GM12801 (cell line): ENCODE data around the gene ABCG4.

ENCODE experiments used
- TF ChIP-seq, protein P1 (sequence below): IDR thresholded peaks from one replicate; pipeline ENCODE4 v1.5.1; 2011; ENCODE audit warnings: control low read depth; ENCODE audit not compliant: insufficient read length; ENCODE audit errors: extremely low read depth

Gene ABCG4

GRCh38 chr11:119210050-119210449 lies 61.2 kb downstream of the ABCG4 start:
- TF ChIP-seq, protein P1, sequence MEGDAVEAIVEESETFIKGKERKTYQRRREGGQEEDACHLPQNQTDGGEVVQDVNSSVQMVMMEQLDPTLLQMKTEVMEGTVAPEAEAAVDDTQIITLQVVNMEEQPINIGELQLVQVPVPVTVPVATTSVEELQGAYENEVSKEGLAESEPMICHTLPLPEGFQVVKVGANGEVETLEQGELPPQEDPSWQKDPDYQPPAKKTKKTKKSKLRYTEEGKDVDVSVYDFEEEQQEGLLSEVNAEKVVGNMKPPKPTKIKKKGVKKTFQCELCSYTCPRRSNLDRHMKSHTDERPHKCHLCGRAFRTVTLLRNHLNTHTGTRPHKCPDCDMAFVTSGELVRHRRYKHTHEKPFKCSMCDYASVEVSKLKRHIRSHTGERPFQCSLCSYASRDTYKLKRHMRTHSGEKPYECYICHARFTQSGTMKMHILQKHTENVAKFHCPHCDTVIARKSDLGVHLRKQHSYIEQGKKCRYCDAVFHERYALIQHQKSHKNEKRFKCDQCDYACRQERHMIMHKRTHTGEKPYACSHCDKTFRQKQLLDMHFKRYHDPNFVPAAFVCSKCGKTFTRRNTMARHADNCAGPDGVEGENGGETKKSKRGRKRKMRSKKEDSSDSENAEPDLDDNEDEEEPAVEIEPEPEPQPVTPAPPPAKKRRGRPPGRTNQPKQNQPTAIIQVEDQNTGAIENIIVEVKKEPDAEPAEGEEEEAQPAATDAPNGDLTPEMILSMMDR: no peak
